Hepatocyte (in vitro differentiated cells): ENCODE results near the gene NCMAP. TPM values are rescaled to one million over a fixed set of nuclear protein-coding genes. Genes with fewer than 3 reads are reported as not detected.

Experiments used
- DNase-seq: peaks from one replicate; pipeline ENCODE4 v3.0.0-alpha.2; 2016; ENCODE audit warnings: low spot score
- H2AFZ ChIP-seq: fragments of 200-600 bp; sonication (generic); 2 replicates; pipeline ENCODE4 v1.6.0; 2016; ENCODE audit warnings: antibody characterized with exemption, mild to moderate bottlenecking
- H3K27ac ChIP-seq: fragments of 200-600 bp; sonication (generic); 2 replicates; pipeline ENCODE4 v1.5.1; 2016; ENCODE audit warnings: mild to moderate bottlenecking
- H3K27me3 ChIP-seq: fragments of 200-600 bp; sonication (generic); 2 replicates; pipeline ENCODE4 v1.6.1; 2016
- H3K36me3 ChIP-seq: fragments of 200-600 bp; sonication (generic); replicated peaks from 2 replicates; pipeline ENCODE4 v1.5.1; 2016; ENCODE audit warnings: low read depth; ENCODE audit not compliant: insufficient read depth
- H3K4me1 ChIP-seq: fragments of 200-600 bp; sonication (generic); 2 replicates; pipeline ENCODE4 v1.5.1; 2016; ENCODE audit warnings: mild to moderate bottlenecking, moderate library complexity; ENCODE audit not compliant: insufficient read depth
- H3K4me2 ChIP-seq: fragments of 200-600 bp; sonication (generic); 2 replicates; pipeline ENCODE4 v1.6.0; 2016
- H3K4me3 ChIP-seq: fragments of 200-600 bp; sonication (generic); 2 replicates; pipeline ENCODE4 v1.5.1; 2016; ENCODE audit warnings: mild to moderate bottlenecking
- H3K79me2 ChIP-seq: fragments of 200-600 bp; sonication (generic); 2 replicates; pipeline ENCODE4 v1.6.0; 2017; ENCODE audit warnings: mild to moderate bottlenecking
- H3K9me2 ChIP-seq: fragments of 200-600 bp; sonication (generic); replicated peaks from 2 replicates; pipeline ENCODE4 v1.6.0; 2017; ENCODE audit warnings: mild to moderate bottlenecking; ENCODE audit not compliant: insufficient read depth
- H3K9me3 ChIP-seq: fragments of 200-600 bp; sonication (generic); 2 replicates; pipeline ENCODE4 v1.5.1; 2016; ENCODE audit warnings: low read depth, mild to moderate bottlenecking
- H4K20me1 ChIP-seq: fragments of 200-600 bp; sonication (generic); 2 replicates; pipeline ENCODE4 v1.6.0; 2016; ENCODE audit warnings: mild to moderate bottlenecking; ENCODE audit not compliant: insufficient read depth, poor library complexity, severe bottlenecking
- EZH2 ChIP-seq: fragments of 200-600 bp; sonication (generic); IDR thresholded peaks from 2 replicates; pipeline ENCODE4 v1.6.1; 2016; ENCODE audit warnings: antibody characterized with exemption, mild to moderate bottlenecking, borderline replicate concordance
- EZH2phosphoT487 ChIP-seq: fragments of 200-600 bp; sonication (generic); IDR thresholded peaks from one replicate; pipeline ENCODE4 v1.6.1; 2018; ENCODE audit warnings: antibody characterized with exemption, mild to moderate bottlenecking, low read depth, moderate library complexity; ENCODE audit not compliant: unreplicated experiment, severe bottlenecking
- WGBS: methylation state at CpG from one replicate; pipeline ENCODE4 v1.1.6; 2016; ENCODE audit warnings: low lambda C conversion rate; ENCODE audit errors: missing lambda C conversion rate; 5-methylcytosine and 5-hydroxymethylcytosine counted together
- polyA plus RNA-seq: library from polyadenylated mRNA; unstranded; fragments of >200 nt; fragmentation: Nextera tagmentation; extraction: Ambion mirVana; gene quantifications from 2 replicates; pipeline ENCODE4 v1.2.1, GENCODE V29; 2016
- total RNA-seq: library from RNA; depleted of rRNA; stranded (reverse); fragments of >200 nt; gene quantifications from 2 replicates; pipeline ENCODE4 v1.2.3, GENCODE V29; 2014
- TF ChIP-seq, protein P1 (sequence below): fragments of 200-600 bp; sonication (generic); IDR thresholded peaks from 2 replicates; pipeline ENCODE4 v1.5.1; 2016; ENCODE audit warnings: antibody characterized with exemption, mild to moderate bottlenecking; ENCODE audit not compliant: poor library complexity

The NCMAP gene
- total and polyA plus RNA-seq, 2 experiments from 2014 or later, result 3.5 to 6.3 TPM

DNA sequence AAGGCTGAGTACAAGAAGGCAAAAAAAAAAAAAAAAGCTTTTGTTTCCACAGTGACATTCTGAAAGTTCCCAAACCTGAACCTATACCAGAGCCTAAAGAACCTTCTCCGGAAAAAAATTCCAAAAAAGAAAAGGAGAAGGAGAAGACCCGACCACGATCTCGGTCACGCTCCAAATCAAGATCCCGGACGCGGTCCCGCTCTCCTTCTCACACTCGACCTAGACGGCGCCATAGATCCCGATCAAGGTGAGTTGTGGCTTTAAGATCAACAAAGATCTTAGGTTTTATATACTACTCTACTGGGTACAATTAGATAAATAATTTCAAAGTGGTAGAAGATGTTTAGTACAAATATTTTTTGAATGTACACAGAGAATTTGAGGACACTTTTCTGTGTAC is 96.5 kb downstream of the NCMAP start:
- Histone ChIP-seq H3K27ac (no peak overlapping the region), H3K4me1 (no peaks in the 10 kb centered on the region), H3K9me3 (no peaks in the 10 kb centered on the region), H2AFZ (no peak overlapping the region), H4K20me1 (peaks cover 9% of the 10 kb centered on the region), H3K36me3 (peaks cover 23% of the 10 kb centered on the region), H3K9me2 (no peaks in the 10 kb centered on the region), H3K79me2 (peaks cover 92% of the 10 kb centered on the region), H3K4me3 (no peak overlapping the region), H3K27me3 (no peaks in the 10 kb centered on the region), H3K4me2 (no peak overlapping the region)
- no peak for DNase-seq
- TF ChIP-seq EZH2phosphoT487 (no peak), EZH2 (no peak)
- TF ChIP-seq, protein P1, sequence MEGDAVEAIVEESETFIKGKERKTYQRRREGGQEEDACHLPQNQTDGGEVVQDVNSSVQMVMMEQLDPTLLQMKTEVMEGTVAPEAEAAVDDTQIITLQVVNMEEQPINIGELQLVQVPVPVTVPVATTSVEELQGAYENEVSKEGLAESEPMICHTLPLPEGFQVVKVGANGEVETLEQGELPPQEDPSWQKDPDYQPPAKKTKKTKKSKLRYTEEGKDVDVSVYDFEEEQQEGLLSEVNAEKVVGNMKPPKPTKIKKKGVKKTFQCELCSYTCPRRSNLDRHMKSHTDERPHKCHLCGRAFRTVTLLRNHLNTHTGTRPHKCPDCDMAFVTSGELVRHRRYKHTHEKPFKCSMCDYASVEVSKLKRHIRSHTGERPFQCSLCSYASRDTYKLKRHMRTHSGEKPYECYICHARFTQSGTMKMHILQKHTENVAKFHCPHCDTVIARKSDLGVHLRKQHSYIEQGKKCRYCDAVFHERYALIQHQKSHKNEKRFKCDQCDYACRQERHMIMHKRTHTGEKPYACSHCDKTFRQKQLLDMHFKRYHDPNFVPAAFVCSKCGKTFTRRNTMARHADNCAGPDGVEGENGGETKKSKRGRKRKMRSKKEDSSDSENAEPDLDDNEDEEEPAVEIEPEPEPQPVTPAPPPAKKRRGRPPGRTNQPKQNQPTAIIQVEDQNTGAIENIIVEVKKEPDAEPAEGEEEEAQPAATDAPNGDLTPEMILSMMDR, result no peak
- WGBS, result 98% methylated on average over 13 of the region's 13 CpGs

DNA sequence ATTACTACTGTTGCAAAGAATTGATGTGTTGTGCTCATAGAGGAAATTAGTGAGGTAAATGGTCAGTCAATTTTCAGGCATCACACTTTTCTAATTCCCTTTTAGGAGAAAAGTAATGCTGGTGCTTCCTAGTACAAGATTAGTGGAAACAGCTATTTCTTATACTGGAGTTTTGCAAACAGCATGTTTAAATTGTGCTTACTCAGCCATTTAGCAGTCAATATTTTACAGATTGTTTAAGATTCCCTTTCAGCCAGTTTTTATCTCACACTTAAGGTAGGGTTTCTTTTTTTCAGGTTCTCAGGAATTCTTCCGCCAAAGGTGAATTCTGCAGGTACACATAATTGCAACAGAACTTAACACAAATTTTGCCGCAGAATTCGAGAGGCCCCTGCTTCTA is 98.1 kb downstream of the NCMAP start:
- H2AFZ ChIP-seq, result no peak overlapping the region
- DNase-seq, result no peak
- no peaks in the 10 kb centered on the region for H3K4me1 ChIP-seq
- H3K36me3 ChIP-seq, result peaks cover 14% of the 10 kb centered on the region
- H3K4me2 ChIP-seq, result no peak overlapping the region
- no peak for TF ChIP-seq EZH2
- TF ChIP-seq, protein P1, result no peak
- TF ChIP-seq EZH2phosphoT487, result no peak
- no peak overlapping the region for H3K27ac ChIP-seq
- peaks cover 25% of the 10 kb centered on the region for H4K20me1 ChIP-seq
- no peaks in the 10 kb centered on the region for H3K9me2 ChIP-seq
- H3K4me3 ChIP-seq, result no peak overlapping the region
- no peaks in the 10 kb centered on the region for H3K27me3 ChIP-seq
- H3K79me2 ChIP-seq, result peaks cover 89% of the 10 kb centered on the region
- H3K9me3 ChIP-seq, result no peaks in the 10 kb centered on the region
- WGBS, result 96% methylated on average over 3 of the region's 3 CpGs

DNA sequence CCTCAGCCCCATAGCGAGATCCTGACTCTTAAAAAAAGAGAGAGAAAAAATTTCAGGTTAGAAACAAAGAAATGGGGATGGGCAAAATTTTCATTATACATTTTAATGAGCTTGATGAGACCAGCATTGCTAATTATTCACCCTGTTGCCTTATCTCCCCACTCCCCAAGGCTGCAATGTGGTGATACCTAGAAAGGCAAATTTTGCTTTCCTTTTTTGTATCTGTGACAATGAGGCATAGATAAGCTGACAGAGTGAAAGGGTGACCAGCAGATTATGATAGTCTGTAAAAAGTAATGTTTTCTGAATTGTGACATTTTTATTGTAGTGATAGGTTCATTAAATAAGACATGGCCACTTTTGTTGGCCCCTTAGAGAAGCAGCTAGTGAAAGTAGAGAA is 100.2 kb downstream of the NCMAP start:
- Histone ChIP-seq H3K9me2 (no peaks in the 10 kb centered on the region), H3K27ac (no peak overlapping the region), H3K27me3 (no peaks in the 10 kb centered on the region), H3K4me2 (no peak overlapping the region), H4K20me1 (peaks cover 37% of the 10 kb centered on the region), H3K9me3 (no peaks in the 10 kb centered on the region), H2AFZ (no peak overlapping the region), H3K36me3 (peaks cover 11% of the 10 kb centered on the region), H3K4me1 (no peaks in the 10 kb centered on the region), H3K4me3 (no peak overlapping the region), H3K79me2 (peaks cover 89% of the 10 kb centered on the region)
- no peak for DNase-seq
- TF ChIP-seq EZH2phosphoT487 (no peak), EZH2 (no peak)
- TF ChIP-seq, protein P1, result no peak
- WGBS, result 100% methylated on average over 1 of the region's 1 CpG

DNA sequence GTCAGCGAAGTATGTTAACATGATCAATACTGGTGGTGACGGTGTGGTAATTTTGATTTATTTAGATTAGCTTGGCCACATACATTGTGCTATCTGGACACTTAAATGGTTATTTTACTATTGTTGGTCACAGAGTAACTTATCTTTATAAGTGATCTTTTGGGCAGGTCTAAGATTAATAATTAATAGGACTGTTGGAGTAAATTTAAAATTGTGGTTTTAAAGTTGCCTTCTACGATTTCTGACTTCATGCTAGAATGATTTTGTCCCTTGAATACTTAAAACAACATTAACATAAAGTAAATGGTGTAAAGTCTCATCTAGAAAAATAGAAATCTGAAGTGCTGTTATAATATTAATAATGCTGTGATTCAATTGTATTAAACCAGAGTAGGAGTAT is 101.9 kb downstream of the NCMAP start:
- no peak for DNase-seq
- TF ChIP-seq, protein P1, result no peak
- TF ChIP-seq EZH2phosphoT487 (no peak), EZH2 (no peak)
- H3K36me3 ChIP-seq, result peaks cover 11% of the 10 kb centered on the region
- no peak overlapping the region for H3K4me3 ChIP-seq
- no peaks in the 10 kb centered on the region for H3K4me1 ChIP-seq
- no peaks in the 10 kb centered on the region for H3K9me2 ChIP-seq
- WGBS, result 83% methylated on average over 3 of the region's 3 CpGs
- H3K9me3 ChIP-seq, result no peaks in the 10 kb centered on the region
- H3K79me2 ChIP-seq, result peaks cover 91% of the 10 kb centered on the region
- no peak overlapping the region for H2AFZ ChIP-seq
- no peak overlapping the region for H3K4me2 ChIP-seq
- H4K20me1 ChIP-seq, result peaks cover 37% of the 10 kb centered on the region
- no peaks in the 10 kb centered on the region for H3K27me3 ChIP-seq
- no peak overlapping the region for H3K27ac ChIP-seq
